Kidney (tissue), 14 donors: ENCODE measurements around the gene REXO4. TPM values are rescaled to one million over a fixed set of nuclear protein-coding genes. Genes with fewer than 3 reads are reported as not detected.

Experiments
- DNase-seq, 5 donors: peaks; one replicate each; pipeline ENCODE4 v3.0.0-alpha.2; 2013 to 2020
- FAIRE-seq: peaks from 2 replicates; lab custom pipeline; 2012; peaks lifted over from hg19 to GRCh38; lab: Jason Lieb, UNC
- H3K27ac ChIP-seq, 2 donors: one replicate each; pipeline ENCODE4 v1.7.0; 2013; ENCODE audit warnings: low read depth in 2 of 2, low read length in 2 of 2, inconsistent platforms in 1 of 2
- H3K27me3 ChIP-seq: one replicate; pipeline ENCODE4 v1.7.1; 2013; ENCODE audit warnings: low read length, inconsistent platforms; ENCODE audit not compliant: control insufficient read depth, insufficient read depth
- H3K36me3 ChIP-seq, 3 donors: one replicate each; pipeline versions ENCODE4 v1.7.0 to v1.7.1; 2013; ENCODE audit warnings: low read length in 3 of 3, control low read depth in 1 of 3, inconsistent platforms in 1 of 3; ENCODE audit not compliant: insufficient read depth in 3 of 3, control insufficient read depth in 2 of 3
- H3K4me1 ChIP-seq, 3 donors: one replicate each; pipeline versions ENCODE4 v1.7.0 to v1.7.1; 2013; ENCODE audit warnings: low read length in 3 of 3, inconsistent platforms in 1 of 3, low read depth in 1 of 3; ENCODE audit not compliant: control insufficient read depth in 2 of 3, insufficient read depth in 2 of 3
- H3K4me3 ChIP-seq, 3 donors: one replicate each; pipeline versions ENCODE4 v1.7.0 to v1.8.1; 2013; ENCODE audit warnings: low read length in 3 of 3, control low read depth in 1 of 3, inconsistent platforms in 1 of 3
- H3K9ac ChIP-seq, 3 donors: one replicate each; pipeline versions ENCODE4 v1.7.0 to v1.7.1; 2013; ENCODE audit warnings: low read length in 3 of 3, control low read depth in 1 of 3, inconsistent platforms in 1 of 3
- H3K9me3 ChIP-seq, 3 donors: one replicate each; pipeline versions ENCODE4 v1.7.0 to v1.7.1; 2013; ENCODE audit warnings: low read length in 3 of 3, control low read depth in 1 of 3, inconsistent platforms in 1 of 3; ENCODE audit not compliant: control insufficient read depth in 2 of 3, insufficient read depth in 1 of 3
- intact Hi-C: fragments of 100-400 bp; cut with DNase I; formaldehyde crosslinking; loops from one replicate; pipeline ENCODE4 v1.11.1; 2022
- polyA plus RNA-seq: library from polyadenylated mRNA; stranded (reverse); fragments of 350-450 nt; fragmentation: Illumina TruSeq; extraction: RNeasy Lipid Tissue Mini Kit (QIAGEN cat#74804); gene quantifications from one replicate; pipeline ENCODE4 v1.2.3, GENCODE V29; 2014; ENCODE audit warnings: low read depth, low replicate concordance; ENCODE audit not compliant: insufficient read depth
- total RNA-seq: library from RNA; stranded (reverse); fragmentation: NEBNext Ultra II Directional; extraction: Animal tissue kit (Norgen Biotek cat#: 25700); gene quantifications from one replicate; pipeline ENCODE4 v1.2.1, GENCODE V29; 2021
- TF ChIP-seq, protein P1 (sequence below): IDR thresholded peaks from 3 replicates; pipeline ENCODE4 v1.5.1; 2012; ENCODE audit warnings: mild to moderate bottlenecking, moderate library complexity, borderline replicate concordance; ENCODE audit not compliant: insufficient read depth; ENCODE audit errors: extremely low read depth
- donor health status: control.
- donor health status: control.
- donor health status: control.
- donor health status: control.
- donor health status: control.
- donor health status: DM: yes; HTN: yes; CAD: no.
- donor health status: Normal renal cell carcinoma (clear cell type).

REXO4 gene
- total and polyA plus RNA-seq, 2 donors from 2014 or later, result 17.5 to 18.6 TPM

DNA sequence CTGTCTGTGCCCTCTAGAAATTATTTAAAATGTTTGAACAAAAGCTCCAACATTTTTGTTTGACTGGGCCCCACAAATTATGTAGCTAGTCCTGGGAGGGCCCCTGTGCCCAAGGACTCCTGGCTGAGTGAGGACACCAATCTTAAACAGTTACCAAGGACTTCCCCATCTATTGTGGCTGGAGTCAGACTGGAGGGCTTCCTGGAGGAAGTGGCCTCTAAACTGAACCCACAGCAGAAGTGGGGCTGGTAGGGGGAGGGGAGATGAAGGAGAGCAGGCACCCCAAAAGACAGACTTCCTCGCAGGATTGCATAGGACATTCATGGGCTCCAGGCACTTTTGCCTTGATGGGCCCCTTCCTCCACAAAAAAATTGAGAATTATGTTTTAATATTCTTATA lies 12.4 kb upstream of the REXO4 start:
- no peaks in the 10 kb centered on the region for H3K4me1 ChIP-seq
- intact Hi-C loops, result no loop called here
- TF ChIP-seq, protein P1, sequence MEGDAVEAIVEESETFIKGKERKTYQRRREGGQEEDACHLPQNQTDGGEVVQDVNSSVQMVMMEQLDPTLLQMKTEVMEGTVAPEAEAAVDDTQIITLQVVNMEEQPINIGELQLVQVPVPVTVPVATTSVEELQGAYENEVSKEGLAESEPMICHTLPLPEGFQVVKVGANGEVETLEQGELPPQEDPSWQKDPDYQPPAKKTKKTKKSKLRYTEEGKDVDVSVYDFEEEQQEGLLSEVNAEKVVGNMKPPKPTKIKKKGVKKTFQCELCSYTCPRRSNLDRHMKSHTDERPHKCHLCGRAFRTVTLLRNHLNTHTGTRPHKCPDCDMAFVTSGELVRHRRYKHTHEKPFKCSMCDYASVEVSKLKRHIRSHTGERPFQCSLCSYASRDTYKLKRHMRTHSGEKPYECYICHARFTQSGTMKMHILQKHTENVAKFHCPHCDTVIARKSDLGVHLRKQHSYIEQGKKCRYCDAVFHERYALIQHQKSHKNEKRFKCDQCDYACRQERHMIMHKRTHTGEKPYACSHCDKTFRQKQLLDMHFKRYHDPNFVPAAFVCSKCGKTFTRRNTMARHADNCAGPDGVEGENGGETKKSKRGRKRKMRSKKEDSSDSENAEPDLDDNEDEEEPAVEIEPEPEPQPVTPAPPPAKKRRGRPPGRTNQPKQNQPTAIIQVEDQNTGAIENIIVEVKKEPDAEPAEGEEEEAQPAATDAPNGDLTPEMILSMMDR, result no peak

DNA sequence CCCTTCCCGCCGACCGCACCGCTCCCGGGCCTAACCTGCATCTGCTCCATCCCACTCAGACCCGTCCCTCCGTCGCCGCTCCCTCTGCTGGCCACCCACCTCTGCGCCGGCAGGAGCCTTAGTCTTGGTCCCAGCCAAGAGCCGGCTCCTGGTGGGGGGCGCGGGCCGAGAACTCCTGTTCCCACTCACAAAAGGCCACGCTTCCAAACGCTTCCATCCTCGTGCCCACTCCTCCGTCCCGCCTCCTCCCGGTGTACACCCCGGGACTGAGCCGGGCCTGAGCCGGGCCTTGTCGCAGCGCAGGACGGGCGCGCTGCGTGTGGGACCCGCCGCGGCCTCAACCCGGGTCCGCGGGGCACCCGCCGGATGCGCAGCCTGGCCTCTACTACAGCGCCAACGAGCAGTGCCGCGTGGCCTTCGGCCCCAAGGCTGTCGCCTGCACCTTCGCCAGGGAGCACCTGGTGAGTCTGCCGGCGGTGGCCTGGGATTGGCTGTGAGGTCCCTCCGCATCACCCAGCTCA lies 11.9 kb upstream of the REXO4 start:
- Histone ChIP-seq H3K36me3 (no peaks in the 10 kb centered on the region), H3K9me3 (no peaks in the 10 kb centered on the region), H3K27ac (no peak overlapping the region), H3K4me1 (no peaks in the 10 kb centered on the region), H3K4me3 (no peak overlapping the region), H3K9ac (no peak overlapping the region), H3K27me3 (no peaks in the 10 kb centered on the region)
- DNase-seq (peak in 3 of 5 donors; percentile 70 to 75 (median 71)), FAIRE-seq (no peak)
- intact Hi-C loops, result no loop called here
- TF ChIP-seq, protein P1, result peak; percentile 30

More for the DNA sequence above, 12.4 kb upstream of the REXO4 start:
- Histone ChIP-seq H3K36me3 (no peaks in the 10 kb centered on the region), H3K9me3 (no peaks in the 10 kb centered on the region), H3K9ac (no peak overlapping the region), H3K27me3 (no peaks in the 10 kb centered on the region), H3K4me3 (no peak overlapping the region), H3K27ac (no peak overlapping the region)
- DNase-seq (no peak), FAIRE-seq (no peak)

DNA sequence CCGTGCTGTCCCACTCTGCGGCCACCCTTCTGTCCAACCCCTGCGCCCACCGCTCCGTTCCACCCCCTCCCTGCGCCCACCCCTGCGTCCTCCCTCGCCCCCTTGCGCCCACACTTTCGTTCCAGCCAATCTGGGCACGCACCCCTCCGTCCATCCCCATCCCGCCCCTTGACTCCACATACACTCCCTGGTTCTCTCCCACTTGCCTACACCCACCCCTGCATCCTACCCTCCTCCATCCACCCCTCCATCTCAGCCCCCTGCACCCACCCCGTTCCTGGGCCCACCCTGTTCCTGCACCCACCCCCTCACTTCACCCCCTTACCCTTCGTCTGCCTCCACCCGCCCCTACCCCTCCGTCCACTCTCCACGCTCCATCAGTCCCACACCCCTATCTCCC lies 11.4 kb upstream of the REXO4 start:
- Histone ChIP-seq H3K27me3 (no peaks in the 10 kb centered on the region), H3K4me1 (no peaks in the 10 kb centered on the region), H3K4me3 (no peak overlapping the region), H3K27ac (no peak overlapping the region), H3K9ac (no peak overlapping the region), H3K9me3 (no peaks in the 10 kb centered on the region), H3K36me3 (no peaks in the 10 kb centered on the region)
- FAIRE-seq (no peak), DNase-seq (peak in 2 of 5 donors; percentile 27 to 82)
- intact Hi-C loops, result no loop called here
- TF ChIP-seq, protein P1, result no peak

DNA sequence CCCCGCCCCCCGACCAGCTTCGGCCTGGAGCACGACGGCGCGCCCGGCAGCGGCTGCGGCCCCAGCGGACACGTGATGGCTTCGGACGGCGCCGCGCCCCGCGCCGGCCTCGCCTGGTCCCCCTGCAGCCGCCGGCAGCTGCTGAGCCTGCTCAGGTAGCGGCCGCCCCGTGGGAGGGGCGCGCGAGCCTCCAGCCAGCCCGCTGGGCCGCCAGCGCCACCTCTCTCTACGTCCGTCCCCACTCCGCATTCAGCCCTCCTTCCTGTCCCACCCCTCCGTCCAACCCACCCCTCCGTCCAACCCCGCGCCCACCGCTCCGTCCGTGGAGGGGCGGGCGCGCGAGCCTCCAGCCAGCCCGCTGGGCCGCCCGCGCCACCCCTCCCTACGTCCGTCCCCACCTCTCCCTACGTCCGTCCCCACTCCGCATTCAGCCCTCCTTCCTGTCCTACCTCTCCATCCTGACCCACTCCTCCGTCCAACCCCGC lies 10.8 kb upstream of the REXO4 start:
- H3K4me3 ChIP-seq, result no peak overlapping the region
- H3K36me3 ChIP-seq, result no peaks in the 10 kb centered on the region
- TF ChIP-seq, protein P1, result no peak
- intact Hi-C loops, result no loop called here
- FAIRE-seq (no peak), DNase-seq (peak in 4 of 5 donors; percentile 64 to 83 (median 76))
- no peaks in the 10 kb centered on the region for H3K4me1 ChIP-seq
- no peaks in the 10 kb centered on the region for H3K27me3 ChIP-seq
- no peak overlapping the region for H3K9ac ChIP-seq
- no peak overlapping the region for H3K27ac ChIP-seq
- no peaks in the 10 kb centered on the region for H3K9me3 ChIP-seq
